ENCODE results near the gene SLC17A7.

The SLC17A7 gene

GRCh38 chr19:49487277-49488045, 46.1 kb upstream of the SLC17A7 start, which contains the start of gene RPL13A:
Gene RPL13A, plus strand, starts transcription at chr19:49487608. Its CDS starts 22 bp downstream, at chr19:49487630.
- peak within 1 kb of the TSS; percentile 95 for H3K4me3 ChIP-seq (ENCODE audit: low read depth, low read length)
- DNase-seq (ENCODE audit: low read depth): peak; percentile 98
- TF ChIP-seq CTCF (IDR thresholded peaks at IDR 0.05; ENCODE audit: low read depth, low read length, missing control alignments): no peak

GRCh38 chr19:49486710-49487276, 45.5 kb upstream of the SLC17A7 start:
- no peak for DNase-seq (ENCODE audit: low read depth)
- peak overlapping the region; percentile 2 for H3K4me3 ChIP-seq (ENCODE audit: low read depth, low read length)
- no peak for TF ChIP-seq CTCF (IDR thresholded peaks at IDR 0.05; ENCODE audit: low read depth, low read length, missing control alignments)

- DNase-seq (ENCODE audit: low read depth): no peak
- no peak for TF ChIP-seq CTCF (IDR thresholded peaks at IDR 0.05; ENCODE audit: low read depth, low read length, missing control alignments)
- no peak overlapping the region for H3K4me3 ChIP-seq (ENCODE audit: low read depth, low read length)
Observed at GRCh38 chr19:49486232-49486631, 44.9 kb upstream of the SLC17A7 start.

GRCh38 chr19:49481020-49481683, 39.8 kb upstream of the SLC17A7 start:
- TF ChIP-seq CTCF (IDR thresholded peaks at IDR 0.05; ENCODE audit: low read depth, low read length, missing control alignments): no peak
- no peak for DNase-seq (ENCODE audit: low read depth)
- no peak overlapping the region for H3K4me3 ChIP-seq (ENCODE audit: low read depth, low read length)

GRCh38 chr19:49479975-49480628, 38.8 kb upstream of the SLC17A7 start:
- H3K4me3 ChIP-seq (ENCODE audit: low read depth, low read length): no peak overlapping the region
- no peak for TF ChIP-seq CTCF (IDR thresholded peaks at IDR 0.05; ENCODE audit: low read depth, low read length, missing control alignments)
- no peak for DNase-seq (ENCODE audit: low read depth)

DNA sequence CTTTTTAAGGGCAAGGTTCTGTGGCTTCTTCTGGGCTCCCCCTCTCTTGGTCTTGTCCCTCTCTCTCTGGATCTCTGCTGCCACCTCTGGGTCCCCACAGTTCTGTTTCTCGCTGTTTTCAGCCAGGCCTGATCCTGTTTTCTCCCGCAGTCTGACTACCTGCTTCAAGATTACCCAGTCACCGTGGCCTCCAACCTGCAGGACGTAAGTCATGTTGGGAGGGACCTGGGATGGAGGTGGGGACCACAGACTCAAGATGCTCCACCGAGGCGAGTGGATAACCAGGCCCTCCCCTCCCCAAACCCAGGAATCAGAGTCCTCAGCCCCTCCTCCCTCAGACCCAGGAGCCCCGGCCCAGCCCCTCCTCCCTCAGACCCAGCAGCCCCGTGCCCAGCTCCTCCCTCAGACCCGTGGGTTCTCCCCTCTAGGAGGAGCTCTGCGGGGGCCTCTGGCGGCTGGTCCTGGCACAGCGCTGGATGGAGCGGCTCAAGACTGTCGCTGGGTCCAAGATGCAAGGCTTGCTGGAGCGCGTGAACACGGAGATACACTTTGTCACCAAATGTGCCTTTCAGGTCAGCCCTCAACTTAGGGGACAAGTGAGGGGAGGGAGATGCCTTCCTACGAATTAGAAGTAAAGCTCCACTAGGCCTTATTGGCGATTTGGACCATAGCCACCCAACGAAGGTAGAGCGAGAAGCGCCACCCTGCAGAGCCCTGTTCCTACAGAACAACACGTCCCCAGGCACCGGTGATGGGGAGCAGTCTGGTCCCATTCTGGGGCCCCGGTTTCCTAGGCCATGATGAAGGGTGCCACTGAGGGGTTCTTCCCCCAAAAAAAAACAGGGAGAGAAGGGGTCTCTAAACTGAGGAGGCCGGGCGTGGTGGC, 34.9 kb upstream of the SLC17A7 start:
- DNase-seq (ENCODE audit: low read depth): no peak

More for the DNA sequence above, 34.9 kb upstream of the SLC17A7 start:
- no peak overlapping the region for H3K4me3 ChIP-seq (ENCODE audit: low read depth, low read length)
- TF ChIP-seq CTCF (IDR thresholded peaks at IDR 0.05; ENCODE audit: low read depth, low read length, missing control alignments): peak; percentile 64

All from GM12864 (cell line).